GM12878 (cell line): Measurements from ENCODE around the gene BFSP2. TPM values are rescaled to one million over a fixed set of nuclear protein-coding genes. Genes with fewer than 3 reads are reported as not detected.

Source experiments
- ATAC-seq: fragments of 200-7000 bp; cut with Tn5 transposase; 3 replicates; pipeline ENCODE4 v1.9.1; 2020; ENCODE audit warnings: mild to moderate bottlenecking, moderate library complexity
- BruUV-seq: library from RNA; stranded (reverse); fragments of 400-500 nt; replicated peaks from 2 replicates; lab custom pipeline; 2021; lab: Mats Ljungman, UMichigan
- CTCF ChIA-PET: fragments of 300-600 bp; sonication (Branson Sonifier 250); formaldehyde crosslinking; extraction: SDS; loops from one replicate; lab custom pipeline; 2021; ENCODE audit warnings: inconsistent platforms; lab: Yijun Ruan, JAX
- POLR2A ChIA-PET: fragments of 350-600 bp; formaldehyde crosslinking; extraction: SDS; loops from one replicate; lab custom pipeline; 2021; ENCODE audit warnings: inconsistent platforms; lab: Charles Lee
- RAD21 ChIA-PET: fragments of 300-600 bp; sonication (Branson Sonifier 250); formaldehyde crosslinking; loops from one replicate; lab custom pipeline; 2023; ENCODE audit warnings: antibody characterized with exemption; ENCODE audit not compliant: unreplicated experiment; lab: Charles Lee
- SMC1A ChIA-PET: fragments of 300-600 bp; sonication (Branson Sonifier 250); formaldehyde crosslinking; loops from one replicate; lab custom pipeline; 2023; ENCODE audit not compliant: unreplicated experiment, uncharacterized antibody; lab: Charles Lee
- DNase-seq: peaks from one replicate; pipeline ENCODE4 v3.0.0-alpha.2; 2011; ENCODE audit warnings: low read depth, low spot score
- FAIRE-seq: peaks from 3 replicates; lab custom pipeline; 2011; peaks lifted over from hg19 to GRCh38; lab: Jason Lieb, UNC
- H2AFZ ChIP-seq: 2 replicates; pipeline ENCODE4 v1.6.0; 2011; ENCODE audit warnings: low read depth, low read length, control low read depth; ENCODE audit not compliant: control insufficient read depth
- H3K27ac ChIP-seq: 2 replicates; pipeline ENCODE4 v1.5.1; 2011; ENCODE audit warnings: control low read depth; ENCODE audit not compliant: control insufficient read depth, insufficient read depth
- H3K27me3 ChIP-seq, 2 experiments: replicated peaks in 1 of 2; 2 replicates each; pipeline versions ENCODE4 v1.6.0 to v1.6.1; 2011; ENCODE audit warnings: low read length in 1 of 2; ENCODE audit not compliant: control insufficient read depth in 2 of 2, insufficient read depth in 2 of 2
- H3K36me3 ChIP-seq, 2 experiments: 2 replicates each; pipeline ENCODE4 v1.5.1; 2011; ENCODE audit warnings: low read length in 1 of 2; ENCODE audit not compliant: control insufficient read depth in 2 of 2, insufficient read depth in 2 of 2
- H3K4me1 ChIP-seq: 2 replicates; pipeline ENCODE4 v1.6.1; 2011; ENCODE audit warnings: mild to moderate bottlenecking, low read length, moderate library complexity, mixed read lengths; ENCODE audit not compliant: control insufficient read depth, insufficient read depth
- H3K4me2 ChIP-seq: 2 replicates; pipeline ENCODE4 v1.6.0; 2011; ENCODE audit warnings: control low read depth; ENCODE audit not compliant: control insufficient read depth, insufficient read depth
- H3K4me3 ChIP-seq: fragments of 200-600 bp; sonication (generic); 2 replicates; pipeline ENCODE4 v1.5.1; 2016
- H3K79me2 ChIP-seq: 2 replicates; pipeline ENCODE4 v1.6.0; 2011; ENCODE audit warnings: low read length; ENCODE audit not compliant: control insufficient read depth, insufficient read depth
- H3K9ac ChIP-seq: 2 replicates; pipeline ENCODE4 v1.8.0; 2011; ENCODE audit warnings: low read length, control low read depth, mixed read lengths; ENCODE audit not compliant: control insufficient read depth, insufficient read depth
- H3K9me3 ChIP-seq: replicated peaks from 3 replicates; pipeline ENCODE4 v1.5.1; 2011; ENCODE audit warnings: mild to moderate bottlenecking, low read length; ENCODE audit not compliant: control insufficient read depth, insufficient read depth
- H4K20me1 ChIP-seq: 2 replicates; pipeline ENCODE4 v1.6.0; 2011; ENCODE audit not compliant: control insufficient read depth, insufficient read depth
- BCLAF1 ChIP-seq: fragments of 450-650 bp; IDR thresholded peaks from 2 replicates; pipeline ENCODE4 v1.6.1; 2017; ENCODE audit warnings: antibody characterized with exemption, mild to moderate bottlenecking, moderate library complexity
- CEBPZ ChIP-seq: fragments of 150-350 bp; IDR thresholded peaks from 2 replicates; pipeline ENCODE4 v1.6.1; 2016; ENCODE audit warnings: low read depth, low read length
- CTCF ChIP-seq, 3 experiments: IDR thresholded peaks in 2 of 3; conservative IDR thresholded peaks in 1 of 3; 2 replicates each; pipeline ENCODE4 v1.5.1; 2011; ENCODE audit warnings: low read depth in 3 of 3, low read length in 3 of 3, mild to moderate bottlenecking in 3 of 3, control low read depth in 2 of 3, moderate library complexity in 2 of 3, inconsistent platforms in 1 of 3, mixed read lengths in 1 of 3; ENCODE audit not compliant: control insufficient read depth in 2 of 3, insufficient read depth in 1 of 3; ENCODE audit errors: extremely low read depth in 1 of 3
- JUNB ChIP-seq: IDR thresholded peaks from 2 replicates; pipeline ENCODE4 v1.6.1; 2016; ENCODE audit warnings: antibody characterized with exemption, mild to moderate bottlenecking
- NRF1 ChIP-seq: conservative IDR thresholded peaks from 2 replicates; pipeline ENCODE4 v1.6.1; 2011; ENCODE audit warnings: mild to moderate bottlenecking, low read depth, low read length, improper control_type of control experiment
- RAD51 ChIP-seq: fragments of 450-650 bp; IDR thresholded peaks from 2 replicates; pipeline ENCODE4 v1.6.1; 2016; ENCODE audit warnings: moderate library complexity, mild to moderate bottlenecking, inconsistent platforms
- RELA ChIP-seq: fragments of 450-650 bp; IDR thresholded peaks from 2 replicates; pipeline ENCODE4 v1.8.0; 2014; ENCODE audit warnings: borderline replicate concordance; ENCODE audit not compliant: partially characterized antibody
- SP1 ChIP-seq: IDR thresholded peaks from one replicate; pipeline ENCODE4 v1.6.1; 2011; ENCODE audit warnings: low read depth, low read length
- SUPT20H ChIP-seq: IDR thresholded peaks from 2 replicates; pipeline ENCODE4 v1.6.1; 2011; ENCODE audit warnings: low read depth, mild to moderate bottlenecking, low read length, moderate library complexity, borderline replicate concordance; ENCODE audit not compliant: control insufficient read depth
- YBX1 ChIP-seq: fragments of 450-650 bp; IDR thresholded peaks from 2 replicates; pipeline ENCODE4 v1.6.1; 2016; ENCODE audit warnings: antibody characterized with exemption
- WGBS: methylation state at CpG from one replicate; pipeline ENCODE4 v1.1.6; 2016; ENCODE audit warnings: low lambda C conversion rate; ENCODE audit not compliant: insufficient replicate concordance, insufficient coverage; ENCODE audit errors: missing lambda C conversion rate; 5-methylcytosine and 5-hydroxymethylcytosine counted together
- in situ Hi-C: fragments of 300-500 bp; cut with MboI; formaldehyde crosslinking; loops from 9 replicates; pipeline ENCODE4 v1.14.3; 2018; ENCODE audit warnings: mixed read lengths
- intact Hi-C: fragments of 100-400 bp; cut with micrococcal nuclease; formaldehyde crosslinking; loops from one replicate; pipeline ENCODE4 v1.14.2; 2022; ENCODE audit not compliant: unreplicated experiment
- polyA plus RNA-seq, 11 experiments: library from polyadenylated mRNA; depleted of rRNA in 4 of 11; unstranded in 6 of 11; stranded (reverse) in 5 of 11; fragments of >200 nt; fragmentation: Nextera tagmentation in 4 of 11; fragmentation: Illumina TruSeq in 1 of 11; extraction: Ambion mirVana in 4 of 11; extraction: Trizol in 1 of 11; gene quantifications; 1 replicate in 1 of 11; 2 replicates in 10 of 11; pipeline versions ENCODE4 v1.2.1 to v1.2.3, GENCODE V29; 2011 to 2016; ENCODE audit warnings: inconsistent platforms in 2 of 11, missing spikeins in 2 of 11, low read depth in 1 of 11
- total RNA-seq, 4 experiments: library from RNA; depleted of rRNA in 3 of 4; stranded (reverse); fragments of >200 nt in 3 of 4; fragmentation: Illumina TruSeq in 1 of 4; extraction: Trizol in 1 of 4; gene quantifications; 2 replicates each; pipeline versions ENCODE4 v1.2.1 to v1.2.3, GENCODE V29; 2013 to 2021
- TF ChIP-seq, protein P1 (sequence below): fragments of 450-650 bp; IDR thresholded peaks from 2 replicates; pipeline ENCODE4 v1.6.1; 2014; ENCODE audit warnings: mild to moderate bottlenecking

BFSP2 gene
- total and polyA plus RNA-seq, 10 of the 15 experiments (the other 5 are each of a cell fraction or from before 2014, with no cell fraction given) = 1.5 to 20.4 (median 7.3) TPM

DNA sequence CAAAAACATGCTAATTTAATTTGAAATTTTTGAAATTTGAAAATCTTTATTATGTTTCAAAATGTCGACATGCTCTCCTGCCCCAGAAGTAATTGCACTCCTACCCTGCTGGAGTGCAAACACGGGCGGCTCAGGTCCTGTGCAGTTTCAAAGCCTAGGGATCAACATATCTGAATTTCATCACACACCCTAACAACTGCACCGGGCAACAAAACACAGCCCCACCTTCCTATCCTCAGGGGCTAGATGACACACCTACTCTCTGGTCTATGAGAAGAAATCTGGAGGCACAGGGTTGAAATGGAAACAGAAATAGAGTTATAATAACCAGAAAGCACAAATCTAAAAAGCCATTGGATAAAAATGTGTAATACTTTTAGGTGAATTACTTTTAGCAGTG, 61.4 kb downstream of the BFSP2 start:
- Histone ChIP-seq H3K27me3 (no peaks in the 10 kb centered on the region), H3K36me3 (no peaks in the 10 kb centered on the region), H3K79me2 (no peaks in the 10 kb centered on the region), H3K4me1 (peaks cover 30% of the 10 kb centered on the region), H3K9ac (no peak overlapping the region), H2AFZ (no peak overlapping the region), H3K9me3 (no peaks in the 10 kb centered on the region), H3K4me3 (no peak overlapping the region), H3K27ac (no peak overlapping the region), H4K20me1 (no peaks in the 10 kb centered on the region), H3K4me2 (no peak overlapping the region)
- no peak for ATAC-seq
- no peak for DNase-seq
- RAD21 ChIA-PET = no interaction called here
- BruUV-seq = no TSS peak
- intact Hi-C loops = no loop called here
- SMC1A ChIA-PET = interaction anchor here (3.0 to 20.9 kb wide), 4 partner anchors 10 to 110 kb away, joined by 13 to 380 read pairs (median 250); no protein-coding TSS in a partner anchor
- no peak for FAIRE-seq
- WGBS = 73% methylated on average over 4 of the region's 4 CpGs
- in situ Hi-C loops = loop anchor here (25.0 kb wide), 1 partner anchor 1026 kb away; the partner anchor contains the start of genes ANAPC13 and CEP63
- POLR2A ChIA-PET = interaction anchor here (0.6 to 5.1 kb wide), 2 partner anchors 112 to 179 kb away, joined by 3 to 17 read pairs; partner anchors contain the start of gene CDV3
- CTCF ChIA-PET = interaction anchor here (1.0 to 8.0 kb wide), 2 partner anchors 9 to 14 kb away, joined by 3 to 114 read pairs; no protein-coding TSS in a partner anchor
- TF ChIP-seq RAD51 = no peak
- TF ChIP-seq, protein P1, sequence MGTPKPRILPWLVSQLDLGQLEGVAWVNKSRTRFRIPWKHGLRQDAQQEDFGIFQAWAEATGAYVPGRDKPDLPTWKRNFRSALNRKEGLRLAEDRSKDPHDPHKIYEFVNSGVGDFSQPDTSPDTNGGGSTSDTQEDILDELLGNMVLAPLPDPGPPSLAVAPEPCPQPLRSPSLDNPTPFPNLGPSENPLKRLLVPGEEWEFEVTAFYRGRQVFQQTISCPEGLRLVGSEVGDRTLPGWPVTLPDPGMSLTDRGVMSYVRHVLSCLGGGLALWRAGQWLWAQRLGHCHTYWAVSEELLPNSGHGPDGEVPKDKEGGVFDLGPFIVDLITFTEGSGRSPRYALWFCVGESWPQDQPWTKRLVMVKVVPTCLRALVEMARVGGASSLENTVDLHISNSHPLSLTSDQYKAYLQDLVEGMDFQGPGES = no peak
- TF ChIP-seq YBX1 = no peak
- TF ChIP-seq RELA = no peak
- no peak for TF ChIP-seq JUNB
- no peak for TF ChIP-seq BCLAF1
- TF ChIP-seq CEBPZ = no peak
- no peak for TF ChIP-seq CTCF (IDR thresholded peaks at IDR 0.05 in 2 of 3, conservative IDR thresholded peaks at IDR 0.05 in 1 of 3; ENCODE audit: control insufficient read depth in 2 of 3, extremely low read depth in 1 of 3, insufficient read depth in 1 of 3, low read depth in 3 of 3, low read length in 3 of 3)
- no peak for TF ChIP-seq NRF1
- no peak for TF ChIP-seq SP1
- TF ChIP-seq SUPT20H = no peak
